Stimulated activated CD8-positive, alpha-beta memory T cell treated with anti-CD3 and anti-CD28 coated beads, Interleukin-4, amount 100 ng/mL, for 24 hours (primary cell): Measurements from ENCODE around the gene ABCA12.

Source experiments
- DNase-seq: peaks from one replicate; pipeline ENCODE4 v3.0.0-alpha.2; 2020; ENCODE audit warnings: low read depth

ABCA12 gene

DNA sequence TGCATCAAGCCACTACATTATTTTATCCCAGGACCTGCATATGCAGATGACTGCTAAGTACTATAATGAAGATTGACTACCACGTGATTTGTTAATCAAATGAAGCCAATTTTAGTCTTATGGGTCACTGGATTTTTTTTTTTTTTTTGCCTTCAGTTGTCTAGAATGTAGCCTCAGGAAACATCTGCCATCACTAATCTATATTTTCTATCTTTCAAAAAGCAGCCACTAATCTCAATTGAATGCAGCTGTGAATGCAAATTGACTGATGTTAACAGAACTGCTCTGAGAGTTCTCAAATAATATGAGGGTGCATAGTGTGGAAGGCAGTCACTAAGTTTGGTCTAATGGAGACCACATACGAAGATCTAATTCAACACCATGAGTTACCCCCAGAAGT lies 106.3 kb downstream of the ABCA12 start:
- DNase-seq = no peak

- DNase-seq = no peak
These were observed 107.1 kb downstream of the ABCA12 start for GRCh38 chr2:215031321-215031720.

DNA sequence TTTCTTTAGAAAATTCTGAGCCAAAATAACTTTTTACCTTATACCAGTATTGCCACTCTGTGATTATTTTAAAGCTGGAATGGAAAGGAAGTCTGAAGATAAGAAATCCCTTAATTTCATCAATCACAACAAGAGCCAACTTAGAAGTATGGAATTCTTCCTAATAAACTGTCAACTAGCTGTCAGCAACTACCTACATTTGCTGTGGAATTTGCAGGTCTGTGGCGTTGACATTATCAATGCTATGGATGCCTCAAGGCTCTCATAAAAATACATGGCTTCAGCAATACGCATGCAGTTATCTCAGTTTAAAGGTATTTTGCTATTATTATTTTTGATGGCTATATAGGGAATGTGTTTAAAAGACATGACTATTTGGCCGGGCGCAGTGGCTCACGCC lies 108.5 kb downstream of the ABCA12 start:
- no peak for DNase-seq

GRCh38 chr2:215028231-215028630 lies 110.2 kb downstream of the ABCA12 start:
- DNase-seq = no peak

DNA sequence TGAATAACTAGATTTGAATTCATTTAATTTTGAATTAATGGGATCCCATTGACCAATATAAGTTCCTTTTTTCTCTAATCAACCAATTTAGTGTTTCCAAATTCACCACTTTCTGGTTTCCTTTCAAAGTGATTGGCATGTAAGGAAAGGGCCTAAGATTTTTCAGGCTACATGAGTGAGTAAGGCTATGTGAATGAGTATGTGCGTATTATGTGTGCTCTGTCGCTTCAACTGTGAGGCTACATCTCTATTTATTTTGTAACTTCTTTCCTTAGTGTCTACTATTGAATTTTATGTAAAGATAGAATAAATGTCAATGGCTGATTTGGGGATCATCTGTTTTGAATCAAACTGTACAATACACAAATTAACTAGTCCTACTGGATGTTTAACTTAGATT lies 110.6 kb downstream of the ABCA12 start:
- no peak for DNase-seq

- no peak for DNase-seq
These were observed 115.5 kb downstream of the ABCA12 start for GRCh38 chr2:215022910-215023309.

DNA sequence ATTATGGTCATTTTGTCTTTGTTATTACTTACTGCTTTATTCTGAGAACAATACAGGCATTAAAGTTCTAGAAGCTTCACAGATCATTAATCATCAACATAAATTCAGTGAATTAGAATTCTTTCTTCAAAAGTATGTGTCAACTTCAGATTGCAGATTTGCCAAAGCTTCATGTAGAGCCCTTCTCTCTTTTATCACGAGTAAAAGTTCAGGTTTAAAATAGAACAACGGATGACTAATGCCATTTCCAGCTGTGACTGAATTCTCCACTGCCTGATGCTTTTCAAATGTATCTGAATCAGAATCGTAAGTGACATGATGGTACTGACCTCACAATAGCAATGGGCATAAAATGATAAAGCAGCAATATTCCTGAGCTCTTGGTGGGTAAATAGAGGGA lies 116.0 kb downstream of the ABCA12 start:
- no peak for DNase-seq

DNA sequence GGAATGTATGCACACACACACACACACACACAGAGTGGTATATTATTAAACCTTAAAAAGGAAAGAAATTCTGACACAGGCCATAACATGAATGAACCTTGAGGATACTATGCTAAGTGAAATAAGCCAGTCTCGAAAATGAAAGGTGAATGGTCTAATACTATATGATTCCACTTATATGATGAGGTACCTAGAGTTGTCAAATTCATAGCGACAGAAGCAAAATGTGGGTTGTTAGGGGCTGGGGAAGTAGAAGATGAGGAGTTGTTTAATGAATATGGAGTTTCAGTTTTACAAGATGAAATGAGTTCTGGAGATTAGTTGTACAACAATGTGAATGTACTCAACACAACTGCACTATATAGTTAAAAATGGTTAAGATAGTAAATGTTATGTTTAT lies 118.1 kb downstream of the ABCA12 start:
- DNase-seq = no peak

DNA sequence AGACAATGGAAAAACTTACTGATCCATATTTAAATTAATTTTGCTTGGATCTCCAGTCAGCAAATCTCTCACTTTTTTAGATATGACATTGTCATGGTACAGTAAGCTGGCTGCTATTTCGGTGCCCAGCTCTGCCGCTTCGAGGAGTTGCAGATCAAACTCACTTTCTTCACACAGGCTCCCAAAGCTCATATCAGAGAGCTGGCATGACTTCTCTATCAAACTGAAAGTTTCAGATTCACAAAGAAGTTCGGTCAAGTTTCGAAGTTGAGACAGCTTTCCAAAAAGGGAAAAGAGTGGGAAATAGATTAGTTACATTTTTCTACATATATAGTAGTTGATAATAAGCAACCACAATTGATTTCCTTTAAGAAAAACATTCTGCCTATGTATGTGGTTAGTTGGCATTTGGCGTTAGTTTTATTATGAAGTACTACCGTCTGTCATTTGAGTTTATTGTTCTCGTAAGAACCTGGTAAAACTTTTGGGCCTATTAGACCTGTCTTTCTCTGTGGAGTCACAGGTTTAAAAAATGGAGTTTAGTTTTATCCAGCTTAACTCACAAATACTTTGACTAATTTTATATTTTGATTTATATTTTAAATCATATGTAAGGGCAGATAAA lies 118.8 kb downstream of the ABCA12 start:
- DNase-seq = no peak

DNA sequence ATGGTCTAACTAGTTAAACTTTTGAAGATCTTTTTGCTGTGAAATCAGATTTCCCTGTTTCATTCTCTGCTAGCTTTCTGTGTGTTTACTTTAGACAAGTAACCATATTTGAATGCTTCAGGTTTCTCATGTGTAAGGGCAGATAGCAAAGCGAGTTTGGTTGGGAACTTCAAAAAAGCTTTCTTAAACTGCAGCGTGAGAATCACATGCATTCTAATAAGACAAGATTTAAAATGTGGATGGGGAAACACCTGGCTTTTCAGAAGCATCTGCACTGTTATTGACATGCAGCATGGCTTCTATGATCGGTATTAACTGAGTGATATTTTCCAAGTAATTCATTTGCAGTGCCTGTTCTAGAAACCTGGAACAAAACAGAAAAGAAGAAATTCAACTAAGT lies 119.3 kb downstream of the ABCA12 start:
- no peak for DNase-seq

GRCh38 chr2:215015421-215015820 lies 123.0 kb downstream of the ABCA12 start:
- DNase-seq = no peak

- no peak for DNase-seq
These were observed 128.0 kb downstream of the ABCA12 start for GRCh38 chr2:215010390-215010789.

GRCh38 chr2:215003001-215003400 lies 135.4 kb downstream of the ABCA12 start:
- no peak for DNase-seq

DNA sequence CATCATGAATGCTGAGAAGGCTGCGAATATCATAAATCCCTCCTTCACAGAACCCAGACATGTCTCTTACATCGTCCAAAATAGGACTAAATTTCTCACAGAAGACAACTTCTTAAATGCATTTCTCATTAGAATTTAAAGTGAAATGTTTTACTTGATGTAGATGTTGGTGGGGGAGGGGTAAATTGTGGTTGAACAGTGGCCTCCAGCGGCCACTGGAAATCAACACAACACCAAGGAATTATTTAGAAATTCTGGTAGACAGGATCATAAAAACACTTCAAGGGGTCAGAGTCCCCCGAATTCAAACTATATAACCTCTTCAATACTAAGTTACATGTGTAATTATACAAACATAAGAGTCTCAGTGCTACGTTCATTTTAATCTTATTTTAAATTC lies 135.9 kb downstream of the ABCA12 start:
- no peak for DNase-seq

- no peak for DNase-seq
These were observed 137.7 kb downstream of the ABCA12 start for GRCh38 chr2:215000721-215001120.

- DNase-seq = no peak
These were observed 142.3 kb downstream of the ABCA12 start for GRCh38 chr2:214995926-214996670.

- no peak for DNase-seq
These were observed 143.0 kb downstream of the ABCA12 start for GRCh38 chr2:214995409-214995808.

DNA sequence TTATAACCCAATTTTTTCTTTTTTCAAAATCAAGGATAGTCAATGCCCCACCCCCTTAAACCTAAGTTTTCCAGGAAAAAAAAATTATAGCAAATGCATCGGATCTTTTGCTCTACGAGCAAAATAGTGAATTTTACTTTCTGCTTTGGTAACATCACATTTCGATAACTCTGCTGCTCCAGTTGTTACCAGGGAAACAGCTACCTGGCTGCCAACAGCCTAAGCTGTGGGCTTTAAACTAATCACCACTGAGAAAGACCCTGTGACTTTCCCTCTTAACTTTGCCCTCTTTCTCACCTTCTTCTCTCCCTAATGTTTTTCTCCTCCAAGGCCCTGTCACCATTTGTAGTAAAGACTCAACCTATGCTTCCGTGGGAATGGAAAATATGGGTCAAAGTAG lies 145.5 kb downstream of the ABCA12 start:
- DNase-seq = no peak

DNA sequence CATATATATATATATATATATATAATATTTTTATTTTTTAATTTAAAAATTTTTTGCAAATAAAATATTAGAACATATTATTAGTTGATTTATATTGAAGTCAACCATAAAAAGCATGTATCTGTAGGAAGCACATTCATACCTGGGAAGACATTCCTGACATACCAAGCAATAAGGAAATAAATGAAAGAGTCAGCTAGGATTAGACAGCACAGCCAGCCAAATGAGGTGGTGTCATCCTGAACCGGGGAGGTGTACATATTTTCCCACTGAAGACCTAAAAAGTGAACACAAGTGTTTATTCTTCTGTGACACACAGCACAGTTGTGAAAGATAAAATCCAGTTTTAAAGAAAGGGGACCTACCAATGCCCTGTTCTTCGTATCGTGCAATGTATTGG lies 149.2 kb downstream of the ABCA12 start:
- DNase-seq = no peak

GRCh38 chr2:214987261-214987660 lies 151.2 kb downstream of the ABCA12 start:
- DNase-seq = no peak

DNA sequence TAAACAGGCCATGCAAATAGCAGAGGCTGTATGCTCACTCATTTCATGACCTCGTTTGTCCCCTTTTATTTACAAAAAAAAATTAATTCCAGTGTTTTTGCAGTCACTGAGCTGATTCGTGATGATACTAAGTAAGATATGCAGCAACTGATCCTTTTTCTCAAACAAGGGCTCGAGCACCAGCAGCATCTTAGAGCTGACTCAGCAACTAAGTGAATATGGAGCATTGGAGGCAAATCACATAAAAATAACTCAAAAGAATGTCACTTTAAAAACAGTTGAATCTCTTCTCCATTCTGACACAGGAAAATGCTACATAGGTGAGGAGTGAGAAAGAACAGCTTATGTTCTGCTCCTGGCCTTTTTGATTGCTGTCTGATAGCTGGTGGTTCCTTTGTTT lies 152.8 kb downstream of the ABCA12 start:
- no peak for DNase-seq

GRCh38 chr2:214966420-214966819 lies 172.0 kb downstream of the ABCA12 start:
- DNase-seq = no peak

DNA sequence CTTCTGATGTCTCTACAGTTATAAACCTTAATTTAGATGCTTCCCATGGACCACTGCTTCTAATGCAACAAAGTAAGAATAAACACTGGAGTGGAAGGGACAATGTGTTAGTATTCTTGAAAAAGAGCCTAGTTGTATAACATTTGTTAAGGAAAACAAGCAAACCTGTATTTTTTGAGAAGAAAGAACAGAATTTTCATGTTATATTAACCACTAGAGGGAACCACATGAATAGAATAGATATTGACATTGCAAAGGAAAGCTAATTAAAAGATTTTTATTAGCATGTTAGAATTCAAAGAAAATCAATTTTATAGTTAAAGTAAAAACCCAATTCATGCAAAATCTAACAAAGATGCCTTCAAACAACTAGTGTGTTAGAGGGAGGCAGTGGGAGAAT lies 177.7 kb downstream of the ABCA12 start:
- DNase-seq = no peak

GRCh38 chr2:214946949-214947348 lies 191.5 kb downstream of the ABCA12 start:
- DNase-seq = no peak
